ENCODE results near the gene SLC17A7.

SLC17A7 gene

DNA sequence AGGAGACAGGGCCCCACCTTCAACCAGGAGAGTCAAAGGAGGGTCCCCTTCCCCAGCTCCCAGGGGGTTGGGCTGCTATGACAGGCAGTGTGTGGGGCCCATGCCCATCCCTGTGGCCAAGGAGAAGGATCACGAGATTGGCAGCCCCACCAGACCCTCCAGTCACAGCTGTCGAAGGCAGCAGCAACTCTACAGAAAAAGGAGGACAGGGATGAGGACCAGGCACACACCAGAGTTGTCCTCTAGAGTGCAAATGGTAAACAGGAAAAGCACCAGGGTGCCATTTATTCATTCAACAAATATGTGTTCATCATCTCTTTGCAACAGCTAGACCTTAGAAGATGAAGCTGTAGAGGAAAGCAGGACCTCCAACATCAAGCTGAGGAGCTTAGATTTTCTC lies 22.2 kb downstream of the SLC17A7 start:
- Histone ChIP-seq H3K4me1 (ENCODE audit: control insufficient read depth, insufficient read depth, low read length) (peaks cover 5% of the 10 kb centered on the region), H3K9me3 (ENCODE audit: control insufficient read depth, insufficient read depth, low read depth, low read length) (no peaks in the 10 kb centered on the region)
- CTCF ChIA-PET, result interaction anchor here (0.5 to 4.5 kb wide), 5 partner anchors 8 to 54 kb away, joined by 3 to 28 read pairs (median 6); no protein-coding TSS in a partner anchor

More for the DNA sequence above, 22.2 kb downstream of the SLC17A7 start:
- H3K4me3 ChIP-seq (ENCODE audit: low read depth, low read length), result no peak overlapping the region
- TF ChIP-seq ZNF664 (tag by site-specific recombination; IDR thresholded peaks at IDR 0.05) (no peak), ZNF274 (IDR thresholded peaks at IDR 0.05; ENCODE audit: low read length) (no peak), ZNF274 (tag by site-specific recombination; IDR thresholded peaks at IDR 0.05; ENCODE audit: borderline replicate concordance) (no peak), ZNF10 (tag by site-specific recombination; IDR thresholded peaks at IDR 0.05) (no peak), ZXDB (tag by site-specific recombination; IDR thresholded peaks at IDR 0.05) (no peak), KLF16 (tag by site-specific recombination; IDR thresholded peaks at IDR 0.05) (no peak), ZNF16 (tag by site-specific recombination; IDR thresholded peaks at IDR 0.05; ENCODE audit: low read depth) (no peak), ZNF404 (tag by site-specific recombination; IDR thresholded peaks at IDR 0.05) (no peak), ZNF2 (tag by site-specific recombination; IDR thresholded peaks at IDR 0.05) (no peak), ZNF48 (tag by site-specific recombination; IDR thresholded peaks at IDR 0.05) (no peak), ZFP41 (tag by site-specific recombination; IDR thresholded peaks at IDR 0.05; ENCODE audit: borderline replicate concordance) (no peak), MEIS1 (CRISPR knock-in tag; IDR thresholded peaks at IDR 0.05; ENCODE audit: borderline replicate concordance) (no peak), ZNF473 (tag by site-specific recombination; IDR thresholded peaks at IDR 0.05) (no peak)
- TF ChIP-seq, protein P1, sequence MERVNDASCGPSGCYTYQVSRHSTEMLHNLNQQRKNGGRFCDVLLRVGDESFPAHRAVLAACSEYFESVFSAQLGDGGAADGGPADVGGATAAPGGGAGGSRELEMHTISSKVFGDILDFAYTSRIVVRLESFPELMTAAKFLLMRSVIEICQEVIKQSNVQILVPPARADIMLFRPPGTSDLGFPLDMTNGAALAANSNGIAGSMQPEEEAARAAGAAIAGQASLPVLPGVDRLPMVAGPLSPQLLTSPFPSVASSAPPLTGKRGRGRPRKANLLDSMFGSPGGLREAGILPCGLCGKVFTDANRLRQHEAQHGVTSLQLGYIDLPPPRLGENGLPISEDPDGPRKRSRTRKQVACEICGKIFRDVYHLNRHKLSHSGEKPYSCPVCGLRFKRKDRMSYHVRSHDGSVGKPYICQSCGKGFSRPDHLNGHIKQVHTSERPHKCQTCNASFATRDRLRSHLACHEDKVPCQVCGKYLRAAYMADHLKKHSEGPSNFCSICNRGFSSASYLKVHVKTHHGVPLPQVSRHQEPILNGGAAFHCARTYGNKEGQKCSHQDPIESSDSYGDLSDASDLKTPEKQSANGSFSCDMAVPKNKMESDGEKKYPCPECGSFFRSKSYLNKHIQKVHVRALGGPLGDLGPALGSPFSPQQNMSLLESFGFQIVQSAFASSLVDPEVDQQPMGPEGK (tag by site-specific recombination; IDR thresholded peaks at IDR 0.05), result no peak
- TF ChIP-seq, protein P2, sequence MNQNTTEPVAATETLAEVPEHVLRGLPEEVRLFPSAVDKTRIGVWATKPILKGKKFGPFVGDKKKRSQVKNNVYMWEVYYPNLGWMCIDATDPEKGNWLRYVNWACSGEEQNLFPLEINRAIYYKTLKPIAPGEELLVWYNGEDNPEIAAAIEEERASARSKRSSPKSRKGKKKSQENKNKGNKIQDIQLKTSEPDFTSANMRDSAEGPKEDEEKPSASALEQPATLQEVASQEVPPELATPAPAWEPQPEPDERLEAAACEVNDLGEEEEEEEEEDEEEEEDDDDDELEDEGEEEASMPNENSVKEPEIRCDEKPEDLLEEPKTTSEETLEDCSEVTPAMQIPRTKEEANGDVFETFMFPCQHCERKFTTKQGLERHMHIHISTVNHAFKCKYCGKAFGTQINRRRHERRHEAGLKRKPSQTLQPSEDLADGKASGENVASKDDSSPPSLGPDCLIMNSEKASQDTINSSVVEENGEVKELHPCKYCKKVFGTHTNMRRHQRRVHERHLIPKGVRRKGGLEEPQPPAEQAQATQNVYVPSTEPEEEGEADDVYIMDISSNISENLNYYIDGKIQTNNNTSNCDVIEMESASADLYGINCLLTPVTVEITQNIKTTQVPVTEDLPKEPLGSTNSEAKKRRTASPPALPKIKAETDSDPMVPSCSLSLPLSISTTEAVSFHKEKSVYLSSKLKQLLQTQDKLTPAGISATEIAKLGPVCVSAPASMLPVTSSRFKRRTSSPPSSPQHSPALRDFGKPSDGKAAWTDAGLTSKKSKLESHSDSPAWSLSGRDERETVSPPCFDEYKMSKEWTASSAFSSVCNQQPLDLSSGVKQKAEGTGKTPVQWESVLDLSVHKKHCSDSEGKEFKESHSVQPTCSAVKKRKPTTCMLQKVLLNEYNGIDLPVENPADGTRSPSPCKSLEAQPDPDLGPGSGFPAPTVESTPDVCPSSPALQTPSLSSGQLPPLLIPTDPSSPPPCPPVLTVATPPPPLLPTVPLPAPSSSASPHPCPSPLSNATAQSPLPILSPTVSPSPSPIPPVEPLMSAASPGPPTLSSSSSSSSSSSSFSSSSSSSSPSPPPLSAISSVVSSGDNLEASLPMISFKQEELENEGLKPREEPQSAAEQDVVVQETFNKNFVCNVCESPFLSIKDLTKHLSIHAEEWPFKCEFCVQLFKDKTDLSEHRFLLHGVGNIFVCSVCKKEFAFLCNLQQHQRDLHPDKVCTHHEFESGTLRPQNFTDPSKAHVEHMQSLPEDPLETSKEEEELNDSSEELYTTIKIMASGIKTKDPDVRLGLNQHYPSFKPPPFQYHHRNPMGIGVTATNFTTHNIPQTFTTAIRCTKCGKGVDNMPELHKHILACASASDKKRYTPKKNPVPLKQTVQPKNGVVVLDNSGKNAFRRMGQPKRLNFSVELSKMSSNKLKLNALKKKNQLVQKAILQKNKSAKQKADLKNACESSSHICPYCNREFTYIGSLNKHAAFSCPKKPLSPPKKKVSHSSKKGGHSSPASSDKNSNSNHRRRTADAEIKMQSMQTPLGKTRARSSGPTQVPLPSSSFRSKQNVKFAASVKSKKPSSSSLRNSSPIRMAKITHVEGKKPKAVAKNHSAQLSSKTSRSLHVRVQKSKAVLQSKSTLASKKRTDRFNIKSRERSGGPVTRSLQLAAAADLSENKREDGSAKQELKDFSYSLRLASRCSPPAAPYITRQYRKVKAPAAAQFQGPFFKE (tag by site-specific recombination; IDR thresholded peaks at IDR 0.05; ENCODE audit: borderline replicate concordance), result no peak
- TF ChIP-seq, protein P3, sequence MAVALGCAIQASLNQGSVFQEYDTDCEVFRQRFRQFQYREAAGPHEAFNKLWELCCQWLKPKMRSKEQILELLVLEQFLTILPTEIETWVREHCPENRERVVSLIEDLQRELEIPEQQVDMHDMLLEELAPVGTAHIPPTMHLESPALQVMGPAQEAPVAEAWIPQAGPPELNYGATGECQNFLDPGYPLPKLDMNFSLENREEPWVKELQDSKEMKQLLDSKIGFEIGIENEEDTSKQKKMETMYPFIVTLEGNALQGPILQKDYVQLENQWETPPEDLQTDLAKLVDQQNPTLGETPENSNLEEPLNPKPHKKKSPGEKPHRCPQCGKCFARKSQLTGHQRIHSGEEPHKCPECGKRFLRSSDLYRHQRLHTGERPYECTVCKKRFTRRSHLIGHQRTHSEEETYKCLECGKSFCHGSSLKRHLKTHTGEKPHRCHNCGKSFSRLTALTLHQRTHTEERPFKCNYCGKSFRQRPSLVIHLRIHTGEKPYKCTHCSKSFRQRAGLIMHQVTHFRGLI (tag by site-specific recombination; IDR thresholded peaks at IDR 0.05), result no peak
- TF ChIP-seq, protein P4, sequence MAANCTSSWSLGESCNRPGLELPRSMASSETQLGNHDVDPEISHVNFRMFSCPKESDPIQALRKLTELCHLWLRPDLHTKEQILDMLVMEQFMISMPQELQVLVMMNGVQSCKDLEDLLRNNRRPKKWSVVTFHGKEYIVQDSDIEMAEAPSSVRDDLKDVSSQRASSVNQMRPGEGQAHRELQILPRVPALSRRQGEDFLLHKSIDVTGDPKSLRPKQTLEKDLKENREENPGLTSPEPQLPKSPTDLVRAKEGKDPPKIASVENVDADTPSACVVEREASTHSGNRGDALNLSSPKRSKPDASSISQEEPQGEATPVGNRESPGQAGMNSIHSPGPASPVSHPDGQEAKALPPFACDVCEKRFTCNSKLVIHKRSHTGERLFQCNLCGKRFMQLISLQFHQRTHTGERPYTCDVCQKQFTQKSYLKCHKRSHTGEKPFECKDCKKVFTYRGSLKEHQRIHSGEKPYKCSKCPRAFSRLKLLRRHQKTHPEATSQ (tag by site-specific recombination; IDR thresholded peaks at IDR 0.05), result no peak
- TF ChIP-seq, protein P5, sequence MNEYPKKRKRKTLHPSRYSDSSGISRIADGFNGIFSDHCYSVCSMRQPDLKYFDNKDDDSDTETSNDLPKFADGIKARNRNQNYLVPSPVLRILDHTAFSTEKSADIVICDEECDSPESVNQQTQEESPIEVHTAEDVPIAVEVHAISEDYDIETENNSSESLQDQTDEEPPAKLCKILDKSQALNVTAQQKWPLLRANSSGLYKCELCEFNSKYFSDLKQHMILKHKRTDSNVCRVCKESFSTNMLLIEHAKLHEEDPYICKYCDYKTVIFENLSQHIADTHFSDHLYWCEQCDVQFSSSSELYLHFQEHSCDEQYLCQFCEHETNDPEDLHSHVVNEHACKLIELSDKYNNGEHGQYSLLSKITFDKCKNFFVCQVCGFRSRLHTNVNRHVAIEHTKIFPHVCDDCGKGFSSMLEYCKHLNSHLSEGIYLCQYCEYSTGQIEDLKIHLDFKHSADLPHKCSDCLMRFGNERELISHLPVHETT (tag by site-specific recombination; IDR thresholded peaks at IDR 0.05), result no peak
- no peak overlapping the region for H3K27ac ChIP-seq (ENCODE audit: extremely low read depth, low read depth, low read length)
- POLR2A ChIA-PET, result interaction anchor here (0.5 kb wide), 1 partner anchor 420 kb away, joined by 3 read pairs; no protein-coding TSS in a partner anchor
- H3K36me3 ChIP-seq (ENCODE audit: control insufficient read depth in 2 of 2, insufficient read depth in 1 of 2, low read length in 2 of 2), result no peaks in the 10 kb centered on the region

Measured in HEK293 (cell line).